Endothelial cell (in vitro differentiated cells): Measurements from ENCODE around the gene TRPV4. TPM values are rescaled to one million over a fixed set of nuclear protein-coding genes. Genes with fewer than 3 reads are reported as not detected.
A peak's percentile ranks its signal among the peaks of the same experiment; 100 is the strongest.

Experiments
- DNase-seq: peaks from one replicate; pipeline ENCODE4 v3.0.0; 2021; ENCODE audit warnings: low spot score
- H3K27ac Mint-ChIP-seq: one replicate; pipeline ENCODE4 v1.8.0; 2021; ENCODE audit warnings: mixed read lengths, inconsistent platforms; ENCODE audit not compliant: unreplicated experiment
- H3K27me3 Mint-ChIP-seq: one replicate; pipeline ENCODE4 v1.8.0; 2021; ENCODE audit warnings: mild to moderate bottlenecking, moderate library complexity, mixed read lengths, inconsistent platforms; ENCODE audit not compliant: unreplicated experiment
- H3K36me3 Mint-ChIP-seq: one replicate; pipeline ENCODE4 v1.8.0; 2021; ENCODE audit warnings: mild to moderate bottlenecking, low read depth, mixed read lengths, inconsistent platforms; ENCODE audit not compliant: unreplicated experiment
- H3K4me1 Mint-ChIP-seq: one replicate; pipeline ENCODE4 v1.8.0; 2021; ENCODE audit warnings: mild to moderate bottlenecking, mixed read lengths, inconsistent platforms; ENCODE audit not compliant: unreplicated experiment
- H3K4me3 Mint-ChIP-seq: one replicate; pipeline ENCODE4 v1.8.0; 2021; ENCODE audit warnings: mild to moderate bottlenecking, mixed read lengths, inconsistent platforms; ENCODE audit not compliant: unreplicated experiment
- H3K9me3 Mint-ChIP-seq: one replicate; pipeline ENCODE4 v1.8.0; 2021; ENCODE audit warnings: mixed read lengths, inconsistent platforms; ENCODE audit not compliant: unreplicated experiment
- CTCF ChIP-seq: fragments of 200-600 bp; sonication (generic); IDR thresholded peaks from one replicate; pipeline ENCODE4 v1.5.0; 2021; ENCODE audit warnings: antibody characterized with exemption; ENCODE audit not compliant: unreplicated experiment
- total RNA-seq: library from RNA; stranded (reverse); fragmentation: NEBNext Ultra II Directional; extraction: Animal tissue kit (Norgen Biotek cat#: 25700); gene quantifications from one replicate; pipeline ENCODE4 v1.2.1, GENCODE V29; 2021; ENCODE audit not compliant: unreplicated experiment

The TRPV4 gene
- total RNA-seq, 1 donor from 2014 or later, result 7.0 TPM

- Mint-ChIP-seq H3K9me3 (no peaks in the 10 kb centered on the region), H3K4me1 (peaks cover 8% of the 10 kb centered on the region), H3K36me3 (peaks cover 5% of the 10 kb centered on the region), H3K27me3 (peaks cover 2% of the 10 kb centered on the region), H3K27ac (no peak overlapping the region), H3K4me3 (no peak overlapping the region)
- no peak for DNase-seq
- TF ChIP-seq CTCF, result no peak
Measured at GRCh38 chr12:109847142-109847735, 14.0 kb upstream of the TRPV4 start.

GRCh38 chr12:109845824-109846205, 12.6 kb upstream of the TRPV4 start:
- peaks cover 8% of the 10 kb centered on the region for H3K4me1 Mint-ChIP-seq
- no peak for TF ChIP-seq CTCF
- no peak overlapping the region for H3K27ac Mint-ChIP-seq
- no peak overlapping the region for H3K4me3 Mint-ChIP-seq
- peaks cover 3% of the 10 kb centered on the region for H3K27me3 Mint-ChIP-seq
- no peak for DNase-seq
- H3K9me3 Mint-ChIP-seq, result no peaks in the 10 kb centered on the region
- H3K36me3 Mint-ChIP-seq, result no peaks in the 10 kb centered on the region

- H3K9me3 Mint-ChIP-seq, result no peaks in the 10 kb centered on the region
- DNase-seq, result peak; percentile 97
- no peak overlapping the region for H3K4me3 Mint-ChIP-seq
- peaks cover 13% of the 10 kb centered on the region for H3K4me1 Mint-ChIP-seq
- peaks cover 6% of the 10 kb centered on the region for H3K27me3 Mint-ChIP-seq
- peak; percentile 97 for TF ChIP-seq CTCF
- H3K36me3 Mint-ChIP-seq, result no peaks in the 10 kb centered on the region
- no peak overlapping the region for H3K27ac Mint-ChIP-seq
Measured at GRCh38 chr12:109844983-109845823, 12.0 kb upstream of the TRPV4 start.

GRCh38 chr12:109844091-109844490, 10.9 kb upstream of the TRPV4 start:
- no peak for DNase-seq
- no peak overlapping the region for H3K4me3 Mint-ChIP-seq
- no peaks in the 10 kb centered on the region for H3K36me3 Mint-ChIP-seq
- no peaks in the 10 kb centered on the region for H3K9me3 Mint-ChIP-seq
- no peak overlapping the region for H3K27ac Mint-ChIP-seq
- H3K27me3 Mint-ChIP-seq, result peaks cover 6% of the 10 kb centered on the region
- H3K4me1 Mint-ChIP-seq, result peaks cover 13% of the 10 kb centered on the region
- TF ChIP-seq CTCF, result no peak

- DNase-seq, result no peak
Measured at GRCh38 chr12:109842021-109842420, 8.8 kb upstream of the TRPV4 start.

More at GRCh38 chr12:109842021-109842420, 8.8 kb upstream of the TRPV4 start:
- Mint-ChIP-seq H3K27me3 (peaks cover 6% of the 10 kb centered on the region), H3K27ac (no peak overlapping the region), H3K36me3 (no peaks in the 10 kb centered on the region), H3K4me1 (peaks cover 13% of the 10 kb centered on the region), H3K4me3 (no peak overlapping the region), H3K9me3 (no peaks in the 10 kb centered on the region)
- TF ChIP-seq CTCF, result peak; percentile 7
